DMS153 (cell line): ENCODE data around the gene PIP5KL1.

Source experiments
- DNase-seq: peaks from one replicate; lab custom pipeline; 2025; lab: John Stamatoyannopoulos, UW

PIP5KL1 gene

GRCh38 chr9:127873223-127873691, 57.3 kb downstream of the PIP5KL1 start:
- no peak for DNase-seq

GRCh38 chr9:127872369-127873222, 58.0 kb downstream of the PIP5KL1 start:
- DNase-seq = no peak

- no peak for DNase-seq
Measured at GRCh38 chr9:127871531-127871930, 59.0 kb downstream of the PIP5KL1 start.

GRCh38 chr9:127870887-127871286, 59.7 kb downstream of the PIP5KL1 start:
- DNase-seq = no peak
